ENCODE measurements around the gene MAN1C1. TPM values are rescaled to one million over a fixed set of nuclear protein-coding genes. Genes with fewer than 3 reads are reported as not detected.
"Not testable (repeated sequence)": the region's sequence is repeated elsewhere in the genome, so short reads cannot be mapped to it uniquely, and the experiment has no call there.

MAN1C1 gene
- total RNA-seq, 1 donor from 2014 or later: 6.3 TPM

- H3K4me3 ChIP-seq (ENCODE audit: low read length in 3 of 3): peak overlapping the region in 2 of 3 donors; percentile 35 to 42
- H3K4me1 ChIP-seq (ENCODE audit: control insufficient read depth in 3 of 3, insufficient read depth in 3 of 3, low read length in 3 of 3): no peaks in the 10 kb centered on the region
- H3K9me3 ChIP-seq (ENCODE audit: control insufficient read depth in 3 of 3, low read length in 3 of 3): no peaks in the 10 kb centered on the region
- peak overlapping the region; percentile 40 for H3K27ac ChIP-seq (ENCODE audit: low read depth, low read length)
- H3K36me3 ChIP-seq (ENCODE audit: control insufficient read depth in 3 of 3, insufficient read depth in 3 of 3, low read length in 3 of 3): no peaks in the 10 kb centered on the region
- H3K9ac ChIP-seq (ENCODE audit: low read depth in 1 of 3, low read length in 3 of 3): no peak overlapping the region
- no peaks in the 10 kb centered on the region for H3K27me3 ChIP-seq (ENCODE audit: control insufficient read depth in 3 of 3, insufficient read depth in 3 of 3, low read length in 3 of 3)
Observed at GRCh38 chr1:25631750-25632485, 15.3 kb downstream of the MAN1C1 start.

GRCh38 chr1:25634066-25634465, 17.5 kb downstream of the MAN1C1 start:
- H3K27me3 ChIP-seq (ENCODE audit: control insufficient read depth in 3 of 3, insufficient read depth in 3 of 3, low read length in 3 of 3): no peaks in the 10 kb centered on the region
- no peaks in the 10 kb centered on the region for H3K4me1 ChIP-seq (ENCODE audit: control insufficient read depth in 3 of 3, insufficient read depth in 3 of 3, low read length in 3 of 3)
- no peaks in the 10 kb centered on the region for H3K9me3 ChIP-seq (ENCODE audit: control insufficient read depth in 3 of 3, low read length in 3 of 3)
- H3K36me3 ChIP-seq (ENCODE audit: control insufficient read depth in 3 of 3, insufficient read depth in 3 of 3, low read length in 3 of 3): no peaks in the 10 kb centered on the region
- H3K27ac ChIP-seq (ENCODE audit: low read depth, low read length): no peak overlapping the region
- H3K9ac ChIP-seq (ENCODE audit: low read depth in 1 of 3, low read length in 3 of 3): no peak overlapping the region
- no peak overlapping the region for H3K4me3 ChIP-seq (ENCODE audit: low read length in 3 of 3)

- Histone ChIP-seq H3K9me3 (ENCODE audit: control insufficient read depth in 3 of 3, low read length in 3 of 3) (no peaks in the 10 kb centered on the region), H3K27me3 (ENCODE audit: control insufficient read depth in 3 of 3, insufficient read depth in 3 of 3, low read length in 3 of 3) (no peaks in the 10 kb centered on the region), H3K9ac (ENCODE audit: low read depth in 1 of 3, low read length in 3 of 3) (no peak overlapping the region), H3K27ac (ENCODE audit: low read depth, low read length) (no peak overlapping the region), H3K4me1 (ENCODE audit: control insufficient read depth in 3 of 3, insufficient read depth in 3 of 3, low read length in 3 of 3) (no peaks in the 10 kb centered on the region), H3K36me3 (ENCODE audit: control insufficient read depth in 3 of 3, insufficient read depth in 3 of 3, low read length in 3 of 3) (no peaks in the 10 kb centered on the region), H3K4me3 (ENCODE audit: low read length in 3 of 3) (no peak overlapping the region)
Observed at GRCh38 chr1:25634896-25635295, 18.3 kb downstream of the MAN1C1 start.

- H3K4me3 ChIP-seq (ENCODE audit: low read length in 3 of 3); H3K27ac ChIP-seq (ENCODE audit: low read depth, low read length); H3K36me3 ChIP-seq (ENCODE audit: control insufficient read depth in 3 of 3, insufficient read depth in 3 of 3, low read length in 3 of 3); H3K27me3 ChIP-seq (ENCODE audit: control insufficient read depth in 3 of 3, insufficient read depth in 3 of 3, low read length in 3 of 3); H3K9me3 ChIP-seq (ENCODE audit: control insufficient read depth in 3 of 3, low read length in 3 of 3); H3K4me1 ChIP-seq (ENCODE audit: control insufficient read depth in 3 of 3, insufficient read depth in 3 of 3, low read length in 3 of 3); H3K9ac ChIP-seq (ENCODE audit: low read depth in 1 of 3, low read length in 3 of 3): not testable (repeated sequence)
Observed at GRCh38 chr1:25636141-25636540, 19.6 kb downstream of the MAN1C1 start.

GRCh38 chr1:25640646-25641328, 24.2 kb downstream of the MAN1C1 start:
- no peaks in the 10 kb centered on the region for H3K9me3 ChIP-seq (ENCODE audit: control insufficient read depth in 3 of 3, low read length in 3 of 3)
- no peak overlapping the region for H3K27ac ChIP-seq (ENCODE audit: low read depth, low read length)
- H3K4me3 ChIP-seq (ENCODE audit: low read length in 3 of 3): no peak overlapping the region
- peaks cover 0 to 4% (median 1%) of the 10 kb centered on the region in 3 donors for H3K36me3 ChIP-seq (ENCODE audit: control insufficient read depth in 3 of 3, insufficient read depth in 3 of 3, low read length in 3 of 3)
- H3K27me3 ChIP-seq (ENCODE audit: control insufficient read depth in 3 of 3, insufficient read depth in 3 of 3, low read length in 3 of 3): no peaks in the 10 kb centered on the region
- no peak overlapping the region for H3K9ac ChIP-seq (ENCODE audit: low read depth in 1 of 3, low read length in 3 of 3)
- H3K4me1 ChIP-seq (ENCODE audit: control insufficient read depth in 3 of 3, insufficient read depth in 3 of 3, low read length in 3 of 3): peaks cover 8 to 14% (median 13%) of the 10 kb centered on the region in 3 donors

GRCh38 chr1:25641329-25641725, 24.7 kb downstream of the MAN1C1 start:
- no peaks in the 10 kb centered on the region for H3K27me3 ChIP-seq (ENCODE audit: control insufficient read depth in 3 of 3, insufficient read depth in 3 of 3, low read length in 3 of 3)
- peaks cover 0 to 6% (median 6%) of the 10 kb centered on the region in 3 donors for H3K36me3 ChIP-seq (ENCODE audit: control insufficient read depth in 3 of 3, insufficient read depth in 3 of 3, low read length in 3 of 3)
- H3K9me3 ChIP-seq (ENCODE audit: control insufficient read depth in 3 of 3, low read length in 3 of 3): no peaks in the 10 kb centered on the region
- peaks cover 8 to 17% (median 14%) of the 10 kb centered on the region in 3 donors for H3K4me1 ChIP-seq (ENCODE audit: control insufficient read depth in 3 of 3, insufficient read depth in 3 of 3, low read length in 3 of 3)
- H3K4me3 ChIP-seq (ENCODE audit: low read length in 3 of 3): no peak overlapping the region
- H3K27ac ChIP-seq (ENCODE audit: low read depth, low read length): no peak overlapping the region
- H3K9ac ChIP-seq (ENCODE audit: low read depth in 1 of 3, low read length in 3 of 3): no peak overlapping the region

GRCh38 chr1:25641931-25642573, 25.5 kb downstream of the MAN1C1 start:
- Histone ChIP-seq H3K9ac (ENCODE audit: low read depth in 1 of 3, low read length in 3 of 3) (no peak overlapping the region), H3K9me3 (ENCODE audit: control insufficient read depth in 3 of 3, low read length in 3 of 3) (no peaks in the 10 kb centered on the region), H3K36me3 (ENCODE audit: control insufficient read depth in 3 of 3, insufficient read depth in 3 of 3, low read length in 3 of 3) (peaks cover 0 to 6% (median 6%) of the 10 kb centered on the region in 3 donors)

GRCh38 chr1:25642574-25643108, 26.1 kb downstream of the MAN1C1 start:
- peaks cover 13 to 17% (median 14%) of the 10 kb centered on the region in 3 donors for H3K4me1 ChIP-seq (ENCODE audit: control insufficient read depth in 3 of 3, insufficient read depth in 3 of 3, low read length in 3 of 3)
- H3K9me3 ChIP-seq (ENCODE audit: control insufficient read depth in 3 of 3, low read length in 3 of 3): no peaks in the 10 kb centered on the region
- H3K4me3 ChIP-seq (ENCODE audit: low read length in 3 of 3): no peak overlapping the region
- H3K27me3 ChIP-seq (ENCODE audit: control insufficient read depth in 3 of 3, insufficient read depth in 3 of 3, low read length in 3 of 3): no peaks in the 10 kb centered on the region
- no peak overlapping the region for H3K9ac ChIP-seq (ENCODE audit: low read depth in 1 of 3, low read length in 3 of 3)
- peaks cover 0 to 6% (median 6%) of the 10 kb centered on the region in 3 donors for H3K36me3 ChIP-seq (ENCODE audit: control insufficient read depth in 3 of 3, insufficient read depth in 3 of 3, low read length in 3 of 3)
- peak overlapping the region; percentile 40 for H3K27ac ChIP-seq (ENCODE audit: low read depth, low read length)

More at GRCh38 chr1:25641931-25642573, 25.5 kb downstream of the MAN1C1 start:
- Histone ChIP-seq H3K4me1 (ENCODE audit: control insufficient read depth in 3 of 3, insufficient read depth in 3 of 3, low read length in 3 of 3) (peaks cover 8 to 17% (median 14%) of the 10 kb centered on the region in 3 donors), H3K4me3 (ENCODE audit: low read length in 3 of 3) (peak overlapping the region in 1 of 3 donors; percentile 9), H3K27ac (ENCODE audit: low read depth, low read length) (peak overlapping the region; percentile 40), H3K27me3 (ENCODE audit: control insufficient read depth in 3 of 3, insufficient read depth in 3 of 3, low read length in 3 of 3) (no peaks in the 10 kb centered on the region)

GRCh38 chr1:25643929-25644328, 27.3 kb downstream of the MAN1C1 start:
- Histone ChIP-seq H3K4me1 (ENCODE audit: control insufficient read depth in 3 of 3, insufficient read depth in 3 of 3, low read length in 3 of 3) (peaks cover 14 to 26% (median 19%) of the 10 kb centered on the region in 3 donors), H3K27ac (ENCODE audit: low read depth, low read length) (no peak overlapping the region), H3K9ac (ENCODE audit: low read depth in 1 of 3, low read length in 3 of 3) (no peak overlapping the region), H3K36me3 (ENCODE audit: control insufficient read depth in 3 of 3, insufficient read depth in 3 of 3, low read length in 3 of 3) (peaks cover 0 to 6% (median 6%) of the 10 kb centered on the region in 3 donors), H3K27me3 (ENCODE audit: control insufficient read depth in 3 of 3, insufficient read depth in 3 of 3, low read length in 3 of 3) (no peaks in the 10 kb centered on the region), H3K4me3 (ENCODE audit: low read length in 3 of 3) (no peak overlapping the region), H3K9me3 (ENCODE audit: control insufficient read depth in 3 of 3, low read length in 3 of 3) (no peaks in the 10 kb centered on the region)
